ENCODE measurements around the gene HTRA2.

- TF ChIP-seq CTCF (IDR thresholded peaks at IDR 0.05 in 4 of 5, conservative IDR thresholded peaks at IDR 0.05 in 1 of 5) (no peak), POLR2A (IDR thresholded peaks at IDR 0.05) (no peak)
Measured at GRCh38 chr2:74481961-74482800, 47.6 kb upstream of the HTRA2 start.
